Mucosa of stomach (tissue), 1 donor: ENCODE results near the gene PFKM.
A peak's percentile ranks its signal among the peaks of the same experiment; 100 is the strongest.

Experiments
- H3K27me3 ChIP-seq: one replicate; pipeline ENCODE4 v1.7.0; 2013; ENCODE audit warnings: mild to moderate bottlenecking, low read length; ENCODE audit not compliant: control insufficient read depth, insufficient read depth
- H3K36me3 ChIP-seq: one replicate; pipeline ENCODE4 v1.7.0; 2013; ENCODE audit warnings: low read length; ENCODE audit not compliant: control insufficient read depth, insufficient read depth
- H3K4me1 ChIP-seq: one replicate; pipeline ENCODE4 v1.7.0; 2013; ENCODE audit warnings: mild to moderate bottlenecking, low read length; ENCODE audit not compliant: control insufficient read depth, insufficient read depth
- H3K4me3 ChIP-seq: one replicate; pipeline ENCODE4 v1.7.0; 2013; ENCODE audit warnings: low read length
- H3K9ac ChIP-seq: one replicate; pipeline ENCODE4 v1.7.0; 2013; ENCODE audit warnings: mild to moderate bottlenecking, low read length, moderate library complexity
- H3K9me3 ChIP-seq: one replicate; pipeline ENCODE4 v1.7.0; 2013; ENCODE audit warnings: mild to moderate bottlenecking, low read length, moderate library complexity; ENCODE audit not compliant: control insufficient read depth
- donor health status: Pancreatic carcinoma.

The PFKM gene

DNA sequence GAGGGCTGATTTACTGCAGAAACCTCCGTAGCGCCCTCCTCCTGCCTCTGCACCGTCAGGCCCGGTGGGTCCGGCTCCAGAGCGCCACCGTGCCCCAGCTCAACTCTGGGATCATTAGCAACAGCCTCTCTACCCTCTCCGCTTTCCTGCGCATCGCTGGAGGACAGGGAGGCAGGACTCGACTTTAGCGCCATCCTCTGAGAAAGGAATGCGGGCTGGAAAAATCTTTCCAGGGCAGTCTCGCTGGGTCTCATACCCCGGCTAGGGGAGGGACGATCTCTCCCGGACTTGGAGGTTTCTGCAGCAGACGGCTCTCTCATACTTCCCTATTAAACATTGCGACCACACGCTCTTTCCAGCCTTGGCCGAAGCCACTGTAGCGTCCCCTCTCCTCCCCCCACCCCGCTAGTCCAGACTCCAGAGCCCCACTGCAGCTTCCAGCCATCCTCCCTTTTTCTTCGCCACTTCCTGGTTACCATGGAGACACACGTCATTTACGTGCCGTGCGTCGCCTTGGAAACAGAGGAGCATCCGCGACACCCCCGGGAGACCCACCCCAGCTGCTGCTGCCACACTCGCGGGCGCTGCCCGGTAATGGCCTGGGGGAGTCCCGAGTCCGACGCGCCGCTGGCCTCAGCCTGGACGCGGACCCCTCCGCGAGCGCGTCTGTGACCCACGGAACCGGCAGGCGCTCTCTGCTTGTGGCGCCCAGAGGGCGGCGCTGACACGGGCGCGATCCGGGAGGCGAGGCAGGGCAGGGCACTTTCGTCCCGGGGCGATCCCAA lies 64.1 kb downstream of the PFKM start, which contains the start of gene CCDC184:
TSS of gene CCDC184 (plus strand) at position 554 of the 785 bp plus-strand sequence. CDS start 479 bp downstream, outside the sequence.
- peak within 1 kb of the TSS; percentile 47 for H3K4me3 ChIP-seq
- H3K27me3 ChIP-seq = peaks cover 49% of the 10 kb centered on the region
- peaks cover 8% of the 10 kb centered on the region for H3K4me1 ChIP-seq
- no peaks in the 10 kb centered on the region for H3K36me3 ChIP-seq
- no peaks in the 10 kb centered on the region for H3K9me3 ChIP-seq
- peak within 1 kb of the TSS; percentile 54 for H3K9ac ChIP-seq

DNA sequence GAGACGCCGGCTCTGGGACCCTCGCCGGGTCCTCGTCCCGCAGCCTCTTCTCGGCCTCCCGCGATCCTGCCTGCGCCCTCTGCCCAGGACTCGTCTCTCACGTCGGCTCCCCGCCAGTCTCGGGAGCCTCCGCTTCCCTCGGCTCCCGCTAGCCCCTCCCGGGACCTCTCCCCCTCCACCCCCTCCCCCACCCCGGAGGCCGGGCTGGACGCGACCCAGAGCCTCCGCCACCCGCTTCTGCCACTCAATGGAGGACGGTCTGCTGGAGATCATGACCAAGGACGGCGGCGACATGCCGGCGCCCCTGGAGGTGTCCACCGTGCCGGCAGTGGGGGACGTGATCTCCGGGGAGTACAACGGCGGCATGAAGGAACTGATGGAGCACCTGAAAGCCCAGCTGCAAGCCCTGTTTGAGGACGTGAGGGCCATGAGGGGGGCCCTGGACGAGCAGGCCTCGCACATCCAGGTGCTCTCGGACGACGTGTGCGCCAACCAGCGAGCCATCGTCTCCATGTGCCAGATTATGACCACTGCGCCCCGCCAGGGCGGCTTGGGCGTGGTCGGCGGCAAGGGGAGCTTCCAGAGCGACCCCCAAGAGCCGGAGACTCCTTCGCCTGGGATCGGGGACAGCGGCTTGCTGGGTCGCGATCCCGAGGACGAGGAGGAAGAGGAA lies 64.8 kb downstream of the PFKM start:
- Histone ChIP-seq H3K4me1 (peaks cover 8% of the 10 kb centered on the region), H3K4me3 (no peak overlapping the region), H3K9ac (no peak overlapping the region), H3K9me3 (no peaks in the 10 kb centered on the region), H3K36me3 (no peaks in the 10 kb centered on the region), H3K27me3 (peaks cover 49% of the 10 kb centered on the region)

DNA sequence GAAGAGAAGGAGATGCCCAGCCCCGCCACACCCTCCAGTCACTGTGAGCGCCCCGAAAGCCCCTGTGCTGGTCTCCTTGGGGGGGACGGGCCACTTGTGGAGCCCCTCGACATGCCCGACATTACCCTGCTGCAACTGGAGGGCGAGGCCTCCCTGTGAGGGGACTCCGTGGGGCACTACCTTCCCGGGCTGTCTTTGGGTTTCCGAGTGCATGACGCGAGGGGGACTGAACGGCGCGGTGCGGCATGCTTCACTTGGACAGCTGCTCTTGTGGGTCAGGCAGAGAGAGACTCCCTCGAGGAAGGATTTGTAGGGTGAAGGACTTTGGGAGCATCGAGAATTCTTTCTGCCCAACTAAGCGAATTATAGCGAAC lies 65.4 kb downstream of the PFKM start:
- H3K27me3 ChIP-seq = peaks cover 49% of the 10 kb centered on the region
- no peak overlapping the region for H3K9ac ChIP-seq
- H3K36me3 ChIP-seq = no peaks in the 10 kb centered on the region
- peaks cover 8% of the 10 kb centered on the region for H3K4me1 ChIP-seq
- H3K9me3 ChIP-seq = no peaks in the 10 kb centered on the region
- no peak overlapping the region for H3K4me3 ChIP-seq

DNA sequence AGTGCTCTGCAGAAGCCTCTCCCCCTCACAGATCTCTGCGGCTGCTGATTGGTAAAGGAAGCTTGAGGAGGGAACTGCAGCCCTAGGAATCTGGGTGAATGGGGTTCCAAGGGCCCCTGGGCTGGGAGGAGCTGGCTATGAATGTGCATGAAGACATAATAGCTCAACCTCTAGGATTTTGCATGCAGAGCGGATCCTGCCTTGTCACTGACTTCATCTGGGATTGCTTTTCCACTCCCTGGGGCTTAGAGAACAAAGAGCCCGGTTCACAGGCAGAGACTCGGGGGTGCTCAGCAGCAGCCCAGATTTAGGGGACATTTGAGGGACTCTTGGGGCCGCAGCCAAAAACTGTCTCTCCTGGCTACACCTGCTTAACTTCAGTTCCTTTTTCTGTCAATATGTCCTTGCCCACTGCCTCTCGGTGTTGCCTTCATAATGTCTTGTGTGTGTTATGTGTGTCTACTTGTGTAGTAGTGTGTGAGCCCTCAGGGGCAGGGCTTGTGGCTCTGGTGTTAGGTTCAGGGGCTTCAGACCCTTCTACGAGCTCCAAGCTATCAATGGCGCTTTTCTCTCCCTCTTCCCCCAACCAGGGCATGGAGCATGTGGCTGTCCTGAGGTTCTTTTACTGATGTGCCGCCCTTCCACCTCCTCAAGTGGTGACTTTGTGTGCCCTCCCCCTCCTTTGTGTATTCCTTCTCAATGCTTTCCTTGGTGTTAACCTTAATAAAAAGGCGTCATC lies 66.2 kb downstream of the PFKM start:
- Histone ChIP-seq H3K4me1 (peaks cover 8% of the 10 kb centered on the region), H3K36me3 (no peaks in the 10 kb centered on the region), H3K9ac (no peak overlapping the region), H3K27me3 (peaks cover 49% of the 10 kb centered on the region), H3K9me3 (no peaks in the 10 kb centered on the region), H3K4me3 (no peak overlapping the region)

GRCh38 chr12:48187916-48188695 lies 68.9 kb downstream of the PFKM start:
- no peaks in the 10 kb centered on the region for H3K9me3 ChIP-seq
- H3K36me3 ChIP-seq = no peaks in the 10 kb centered on the region
- H3K27me3 ChIP-seq = peaks cover 27% of the 10 kb centered on the region
- H3K4me1 ChIP-seq = no peaks in the 10 kb centered on the region
- no peak overlapping the region for H3K4me3 ChIP-seq
- no peak overlapping the region for H3K9ac ChIP-seq

DNA sequence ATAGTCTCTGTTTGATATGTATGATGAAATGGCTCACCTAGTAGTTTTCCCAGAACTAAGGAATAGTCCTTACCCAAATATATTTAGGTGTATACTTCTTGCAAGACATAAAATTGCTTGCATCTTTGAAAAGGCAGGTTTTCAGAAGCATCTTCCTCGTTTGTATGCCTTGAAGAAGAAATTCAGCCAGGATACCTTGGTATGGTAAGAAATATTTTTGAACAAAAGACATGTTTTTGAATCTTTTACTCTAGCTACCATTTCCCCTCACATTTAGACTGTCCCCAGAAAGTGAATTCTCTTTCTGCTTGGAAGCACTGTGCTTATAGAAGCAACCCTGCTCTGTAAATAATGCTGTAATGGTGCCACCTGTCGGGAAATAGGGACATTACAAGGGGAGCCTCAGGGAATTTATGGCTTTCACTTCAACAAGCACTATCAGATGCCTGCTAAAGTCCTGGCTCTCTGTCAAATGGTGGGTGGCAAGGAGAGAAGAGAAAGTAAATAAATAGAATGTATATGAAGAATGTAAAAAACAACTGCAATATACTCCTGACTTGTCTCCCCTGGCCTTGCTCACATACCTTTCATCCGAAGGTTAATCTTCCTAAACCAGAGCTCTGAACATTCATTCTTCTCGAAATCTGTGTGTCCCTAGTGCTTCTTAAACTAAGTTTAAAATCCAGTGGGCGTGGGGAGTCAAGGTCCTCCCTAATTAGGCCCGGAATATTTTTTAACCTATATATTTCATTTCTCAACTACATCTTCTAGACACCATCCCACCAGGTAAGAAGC lies 70.4 kb downstream of the PFKM start:
- Histone ChIP-seq H3K9me3 (no peaks in the 10 kb centered on the region), H3K4me1 (no peaks in the 10 kb centered on the region), H3K4me3 (no peak overlapping the region), H3K36me3 (no peaks in the 10 kb centered on the region), H3K9ac (no peak overlapping the region), H3K27me3 (peaks cover 12% of the 10 kb centered on the region)

DNA sequence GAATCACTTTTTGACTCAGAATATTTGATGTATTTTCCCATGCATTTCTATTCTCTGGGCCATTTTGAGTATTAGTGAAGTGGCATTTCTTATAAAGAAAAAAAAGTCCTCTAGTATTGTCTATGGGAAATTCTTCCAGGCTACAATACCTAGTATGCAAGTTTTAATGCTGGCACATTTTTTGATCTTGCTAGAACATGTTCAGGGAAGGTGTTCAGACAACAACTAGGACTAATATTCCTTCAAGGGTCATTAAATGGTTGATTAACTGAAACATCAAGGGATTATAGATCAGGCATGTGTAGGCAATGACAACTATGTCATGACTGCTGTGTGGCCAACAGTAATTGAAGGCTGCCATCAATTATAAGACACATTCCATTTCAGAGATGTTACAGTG lies 71.9 kb downstream of the PFKM start:
- Histone ChIP-seq H3K9ac (no peak overlapping the region), H3K36me3 (no peaks in the 10 kb centered on the region), H3K9me3 (no peaks in the 10 kb centered on the region)

GRCh38 chr12:48192861-48193260 lies 73.7 kb downstream of the PFKM start:
- Histone ChIP-seq H3K9me3 (no peaks in the 10 kb centered on the region), H3K36me3 (no peaks in the 10 kb centered on the region), H3K9ac (no peak overlapping the region), H3K4me1 (peaks cover 9% of the 10 kb centered on the region), H3K4me3 (no peak overlapping the region), H3K27me3 (no peaks in the 10 kb centered on the region)

More for the DNA sequence above, 71.9 kb downstream of the PFKM start:
- no peaks in the 10 kb centered on the region for H3K27me3 ChIP-seq
- H3K4me3 ChIP-seq = no peak overlapping the region
- no peaks in the 10 kb centered on the region for H3K4me1 ChIP-seq

- H3K27me3 ChIP-seq = no peaks in the 10 kb centered on the region
- no peaks in the 10 kb centered on the region for H3K36me3 ChIP-seq
- no peak overlapping the region for H3K9ac ChIP-seq
- H3K4me1 ChIP-seq = peaks cover 10% of the 10 kb centered on the region
- H3K4me3 ChIP-seq = no peak overlapping the region
- H3K9me3 ChIP-seq = no peaks in the 10 kb centered on the region
Measured at GRCh38 chr12:48193623-48194022, 74.5 kb downstream of the PFKM start.

- H3K9ac ChIP-seq = no peak overlapping the region
- H3K36me3 ChIP-seq = no peaks in the 10 kb centered on the region
- peaks cover 18% of the 10 kb centered on the region for H3K4me1 ChIP-seq
Measured at GRCh38 chr12:48194799-48195201, 75.6 kb downstream of the PFKM start.

More at GRCh38 chr12:48194799-48195201, 75.6 kb downstream of the PFKM start:
- Histone ChIP-seq H3K9me3 (no peaks in the 10 kb centered on the region), H3K27me3 (no peaks in the 10 kb centered on the region), H3K4me3 (no peak overlapping the region)
